Measurements from ENCODE around the gene ITGB7. TPM values are rescaled to one million over a fixed set of nuclear protein-coding genes. Genes with fewer than 3 reads are reported as not detected.
"Not testable (repeated sequence)": the region's sequence is repeated elsewhere in the genome, so short reads cannot be mapped to it uniquely, and the experiment has no call there.

The ITGB7 gene
- total and polyA plus RNA-seq, 2 of the 4 experiments (the other 2 are of a cell fraction) = 0.18 to 0.44 TPM

GRCh38 chr12:53177447-53177846, 29.6 kb downstream of the ITGB7 start:
- H3K36me3 ChIP-seq (ENCODE audit: control insufficient read depth, insufficient read depth, low read length); H3K27ac ChIP-seq (ENCODE audit: insufficient read depth, low read length); POLR2A ChIA-PET (ENCODE audit: unreplicated experiment); H3K4ac ChIP-seq (ENCODE audit: low read depth, low read length); H4K91ac ChIP-seq (ENCODE audit: insufficient read depth, low read depth, low read length); H2BK5ac ChIP-seq (ENCODE audit: low read depth, low read length, poor library complexity, severe bottlenecking); H3K27me3 ChIP-seq (ENCODE audit: control insufficient read depth, insufficient read depth, low read length); H2BK120ac ChIP-seq (ENCODE audit: low read depth, low read length); H4K8ac ChIP-seq (ENCODE audit: low read depth in 2 of 2, low read length in 2 of 2); intact Hi-C loops (cut with micrococcal nuclease); H3K4me2 ChIP-seq (ENCODE audit: low read depth, low read length); H2AFZ ChIP-seq (replicated peaks; ENCODE audit: low read length, poor library complexity); dilution Hi-C loops (cut with HindIII; ENCODE audit: low sequenced_read_pairs, unreplicated experiment); DNase-seq; H3K23ac ChIP-seq (ENCODE audit: low read depth, low read length); H4K5ac ChIP-seq (ENCODE audit: low read depth, low read length); H3K14ac ChIP-seq (replicated peaks; ENCODE audit: low read depth, low read length); H2BK20ac ChIP-seq (ENCODE audit: low read depth, low read length); H2AK9ac ChIP-seq (replicated peaks; ENCODE audit: low read depth, low read length, poor library complexity); H3K9ac ChIP-seq (ENCODE audit: low read depth, low read length); H3K56ac ChIP-seq (ENCODE audit: extremely low read depth, insufficient read depth, low read length); H3K4me3 ChIP-seq (ENCODE audit: insufficient read depth, low read depth, low read length); BruUV-seq (replicated peaks); ATAC-seq (ENCODE audit: low read depth); in situ Hi-C loops (cut with MboI; ENCODE audit: low sequenced_read_pairs); H3K18ac ChIP-seq (ENCODE audit: low read depth, low read length); H2BK15ac ChIP-seq (ENCODE audit: low read depth, low read length); H3K9me3 ChIP-seq (ENCODE audit: control insufficient read depth, insufficient read depth, low read length); H2AK5ac ChIP-seq (ENCODE audit: low read depth, low read length): not testable (repeated sequence)
- CTCF ChIA-PET = interaction anchor here (1.2 kb wide), 2 partner anchors 12 to 18 kb away, joined by 3 to 4 read pairs; no protein-coding TSS in a partner anchor
- H3K9me1 ChIP-seq (ENCODE audit: insufficient read depth, low read length) = peaks cover 19% of the 10 kb centered on the region
- peaks cover 14 to 48% of the 10 kb centered on the region in 2 experiments for H3K79me1 ChIP-seq (ENCODE audit: low read depth in 1 of 2, low read length in 2 of 2)
- peaks cover 22% of the 10 kb centered on the region for H3K4me1 ChIP-seq (ENCODE audit: control insufficient read depth, insufficient read depth, low read length)
- H4K20me1 ChIP-seq (ENCODE audit: insufficient read depth, low read length) = peaks cover 12% of the 10 kb centered on the region; the same call in 1 of the 2 replicates
- WGBS, 2 experiments (ENCODE audit: extremely low coverage in 2 of 2, insufficient read length in 1 of 2) = no CpG with 5 or more reads among the region's 6 CpGs
